GM18520 (cell line): ENCODE measurements around the gene CDC7.
"Not testable (repeated sequence)": the region's sequence is repeated elsewhere in the genome, so short reads cannot be mapped to it uniquely, and the experiment has no call there.

Source experiments
- ATAC-seq: cut with Tn5 transposase; IDR thresholded peaks from one replicate; pipeline ENCODE4 v1.9.1; 2021; ENCODE audit not compliant: unreplicated experiment

CDC7 gene

GRCh38 chr1:91500756-91501522, at the start of gene CDC7:
Gene CDC7, plus strand, starts transcription at chr1:91500851. Its CDS starts 866 bp downstream, at chr1:91501717.
- ATAC-seq = peak; percentile 70

- no peak for ATAC-seq
These were observed 46.5 kb upstream of the CDC7 start for GRCh38 chr1:91454136-91454535.

- no peak for ATAC-seq
These were observed 45.3 kb upstream of the CDC7 start for GRCh38 chr1:91455334-91455733.

DNA sequence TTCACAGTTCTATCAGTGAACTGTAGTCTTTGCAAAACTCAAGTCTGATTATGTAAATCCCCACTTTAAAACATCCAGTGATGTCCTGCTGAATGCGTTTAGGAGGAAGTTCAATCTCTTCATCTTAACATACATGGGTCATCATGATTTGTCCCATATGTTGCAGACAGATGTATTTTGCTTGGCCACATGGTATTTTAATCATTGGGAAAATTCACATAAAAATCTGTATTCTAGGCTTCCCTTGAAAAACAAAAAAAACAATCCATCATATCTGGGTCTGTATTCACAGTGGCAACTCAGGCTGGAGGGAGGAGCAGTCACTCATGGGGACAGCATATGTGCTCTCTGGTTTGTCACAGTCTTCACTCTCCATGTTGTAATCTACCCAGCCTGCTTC, 44.8 kb upstream of the CDC7 start:
- no peak for ATAC-seq

GRCh38 chr1:91465350-91465749, 35.3 kb upstream of the CDC7 start:
- ATAC-seq = not testable (repeated sequence)

DNA sequence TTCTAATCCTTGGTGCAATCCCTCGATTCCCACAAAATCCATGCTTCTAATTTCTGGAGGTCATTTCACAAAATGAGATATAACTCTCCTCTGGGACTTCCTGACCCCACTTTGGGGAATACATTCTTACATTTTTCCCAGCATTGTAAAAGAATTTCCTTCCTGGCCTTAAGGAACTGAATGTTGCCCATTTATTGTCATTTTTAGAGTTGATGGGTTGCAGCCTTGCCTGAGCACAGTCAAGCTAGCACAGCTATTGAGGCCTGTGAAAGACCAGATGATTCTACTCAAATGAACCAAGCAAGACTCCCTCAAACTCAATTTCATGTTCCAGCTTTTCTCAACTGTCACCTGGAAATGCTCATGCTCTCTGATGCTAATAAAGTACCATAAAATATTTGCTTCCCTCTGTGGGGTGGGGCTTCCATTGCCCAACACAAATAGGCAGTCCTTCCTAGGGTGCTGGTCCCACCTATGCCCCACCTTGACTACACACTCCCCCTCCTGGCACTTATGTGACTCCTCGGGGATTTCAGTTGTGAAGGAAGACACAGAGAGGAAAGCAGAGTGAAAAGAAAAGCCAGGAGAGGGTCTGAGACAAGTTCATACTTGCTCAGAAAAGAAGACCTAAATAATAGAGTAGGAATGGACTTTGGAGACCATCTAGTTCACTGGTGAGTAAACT, 24.0 kb upstream of the CDC7 start:
- ATAC-seq = no peak

DNA sequence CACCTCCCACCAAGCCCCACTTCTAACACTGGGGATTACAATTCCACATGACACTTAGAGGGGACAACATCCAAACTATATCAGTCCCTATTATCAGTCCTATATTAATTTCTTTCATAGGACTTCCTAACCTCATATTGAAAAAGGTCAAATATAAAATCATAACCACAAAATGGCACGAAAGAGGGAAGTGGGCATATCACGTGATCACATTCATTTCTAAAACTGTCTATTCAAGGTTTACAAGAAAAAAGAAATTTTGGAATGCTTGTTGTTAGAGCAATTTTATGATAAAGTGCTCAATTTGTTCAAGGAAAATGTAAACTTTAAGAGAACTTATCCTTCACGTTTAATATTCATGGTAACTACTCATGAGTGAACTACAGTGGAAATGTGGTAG, 13.2 kb upstream of the CDC7 start:
- no peak for ATAC-seq

DNA sequence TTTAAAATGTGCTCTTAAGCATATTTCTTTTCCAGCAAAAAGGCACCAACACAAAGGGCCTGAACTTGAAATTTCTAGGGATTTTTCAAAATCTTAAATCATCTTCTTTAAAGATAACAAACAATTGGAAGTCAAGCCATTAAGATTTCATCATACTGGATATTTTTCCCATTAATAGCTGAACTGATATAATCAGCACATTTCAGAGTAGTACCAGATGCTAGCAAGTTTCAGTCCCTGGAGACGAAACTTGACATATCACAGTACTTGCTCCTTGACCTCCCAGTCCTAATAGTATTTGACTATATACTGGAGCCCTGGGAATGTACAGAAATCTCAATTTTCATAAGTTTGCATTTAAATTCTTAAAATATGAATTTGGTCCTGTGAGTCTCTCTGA, 10.2 kb upstream of the CDC7 start:
- no peak for ATAC-seq

DNA sequence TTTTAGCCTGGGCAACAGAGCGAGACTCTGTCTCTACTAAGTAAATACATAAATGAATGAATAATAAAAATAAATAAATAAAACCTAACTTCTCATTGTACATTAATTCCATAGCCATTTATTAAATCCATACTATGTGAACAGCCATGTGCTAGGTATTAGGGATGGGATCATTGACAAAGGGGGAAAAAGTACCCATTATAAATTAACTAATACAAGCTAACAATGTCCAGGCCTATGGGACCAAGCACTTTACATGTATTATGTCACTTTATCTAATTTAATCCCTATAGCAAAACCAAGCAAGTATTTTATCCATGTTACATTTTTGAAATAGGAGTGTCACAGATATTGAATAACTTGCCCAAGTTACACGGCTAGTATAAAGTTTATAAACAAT, 2.6 kb upstream of the CDC7 start:
- no peak for ATAC-seq

- ATAC-seq = no peak
These were observed 2.0 kb upstream of the CDC7 start for GRCh38 chr1:91498498-91499245.

GRCh38 chr1:91499346-91499745, 1.3 kb upstream of the CDC7 start:
- ATAC-seq = no peak

DNA sequence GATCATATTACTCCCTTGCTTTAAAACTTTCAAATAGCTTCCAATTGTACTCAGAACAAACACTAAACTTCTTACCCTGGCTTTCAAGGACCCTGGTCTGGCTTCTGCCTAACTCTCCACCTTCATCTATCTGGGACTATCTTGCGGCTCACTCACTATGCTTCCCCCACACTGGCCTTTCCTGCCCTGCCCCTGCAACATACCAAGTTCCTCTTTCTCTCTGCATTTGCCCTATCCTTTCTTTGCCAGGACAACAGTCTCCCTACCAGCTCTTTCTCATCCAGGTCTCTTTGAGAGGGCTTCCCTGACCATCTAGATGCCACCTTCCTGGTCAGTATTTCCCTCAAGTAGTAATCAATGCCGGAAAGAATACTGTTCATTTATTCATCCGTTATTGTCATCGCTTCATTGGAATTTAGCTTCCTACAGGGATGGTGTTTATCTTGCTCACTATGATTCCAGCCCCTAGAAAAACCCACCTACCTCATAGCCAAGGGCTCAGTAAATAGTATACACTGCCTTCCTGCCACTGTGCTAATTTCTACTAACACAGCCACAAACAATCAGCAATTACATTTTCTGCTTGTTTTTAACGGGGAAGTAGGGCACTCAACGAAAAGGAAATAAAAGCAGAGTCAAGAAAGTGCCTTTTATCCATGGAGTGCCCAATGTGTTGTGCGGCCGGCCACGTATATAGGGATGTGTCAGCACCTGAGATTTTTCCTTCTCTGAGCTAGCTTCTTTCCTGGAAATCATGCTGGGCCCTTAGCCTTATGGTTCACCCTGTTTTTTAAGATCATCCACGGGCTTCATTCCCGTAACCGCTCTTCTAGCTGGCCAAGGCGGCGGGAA, 521 bp upstream of the CDC7 start:
- ATAC-seq = peak; percentile 2

- no peak for ATAC-seq
These were observed 836 bp downstream of the CDC7 start for GRCh38 chr1:91501523-91501851.

DNA sequence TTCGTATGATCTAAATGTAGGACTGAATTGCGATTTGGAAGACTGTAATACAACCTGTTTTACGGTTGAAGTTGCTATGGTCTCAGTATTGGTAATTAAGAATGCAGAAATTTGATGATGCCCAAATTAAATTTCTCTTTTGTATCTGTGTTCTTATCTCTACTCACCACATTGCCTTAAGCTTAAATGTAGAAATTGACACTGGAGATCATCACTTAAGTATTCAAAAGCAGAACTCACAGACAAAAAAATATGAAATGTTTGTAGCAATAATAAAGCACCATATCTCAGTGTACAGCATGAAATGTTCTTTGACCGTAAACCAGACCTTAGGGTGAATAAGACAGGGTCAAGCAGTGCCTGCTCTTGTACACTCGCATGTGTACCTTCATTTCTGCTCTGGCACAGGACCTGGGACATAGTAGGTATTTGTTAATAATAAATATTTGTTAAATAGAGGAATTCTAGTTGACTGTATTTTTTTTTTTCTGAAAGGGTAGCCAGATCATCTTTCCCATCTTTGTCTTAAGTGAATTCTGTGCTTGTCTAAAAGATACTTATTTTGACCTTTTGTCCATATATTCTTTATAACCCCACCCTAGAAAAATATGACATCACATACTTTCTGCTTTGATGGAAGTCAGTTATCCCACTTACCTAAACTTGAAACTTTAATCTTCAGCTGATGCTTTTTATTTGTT, 1.5 kb downstream of the CDC7 start:
- no peak for ATAC-seq

DNA sequence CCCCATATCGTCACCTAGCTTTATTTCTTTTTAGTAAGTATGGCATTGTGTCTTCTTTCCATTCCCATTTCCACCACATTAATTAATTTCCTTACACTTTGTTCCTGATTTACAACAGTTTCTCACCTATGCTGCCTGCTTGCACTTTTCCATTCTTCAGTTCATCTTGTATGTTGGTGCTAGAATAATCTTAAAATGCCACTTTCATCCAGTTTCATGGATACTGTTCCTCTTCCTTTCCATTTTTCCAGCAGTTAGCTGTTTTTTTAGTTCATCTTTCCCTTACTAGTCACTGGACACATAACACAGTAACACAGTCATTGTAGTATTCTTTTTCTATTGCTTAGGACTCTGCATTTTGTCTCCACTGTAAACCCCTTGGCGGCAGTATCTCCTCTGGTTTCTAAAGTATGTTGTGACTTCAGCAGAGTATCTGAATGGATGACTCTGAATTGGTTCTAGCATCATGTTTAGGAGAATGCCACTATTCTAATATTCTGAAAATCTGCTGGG, 2.1 kb downstream of the CDC7 start:
- no peak for ATAC-seq

DNA sequence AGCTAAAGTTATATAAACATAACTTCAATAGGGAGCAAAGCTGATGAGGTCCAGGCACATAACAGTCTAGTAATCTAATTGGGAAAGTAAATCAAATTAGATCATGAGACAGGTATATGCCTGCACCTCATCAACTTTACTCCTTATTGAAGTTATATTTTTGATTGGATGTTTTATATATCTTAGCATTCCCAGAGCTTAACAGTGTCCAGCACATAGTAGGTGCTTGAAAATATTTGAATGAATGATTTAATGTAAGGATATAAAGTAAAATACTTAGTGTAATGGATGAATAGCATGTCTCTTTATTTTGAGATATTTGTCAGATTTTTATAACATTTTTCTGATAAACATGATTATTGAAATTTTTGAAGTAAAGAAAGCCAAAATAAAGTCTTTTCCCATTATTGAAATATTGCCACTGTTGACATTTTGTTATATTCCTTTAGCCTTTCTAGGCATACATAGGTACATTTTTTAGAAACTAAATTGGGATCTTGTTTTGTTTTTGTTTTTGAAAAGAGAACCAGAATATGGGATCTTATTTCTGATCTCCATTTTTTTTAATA, 2.8 kb downstream of the CDC7 start:
- no peak for ATAC-seq

DNA sequence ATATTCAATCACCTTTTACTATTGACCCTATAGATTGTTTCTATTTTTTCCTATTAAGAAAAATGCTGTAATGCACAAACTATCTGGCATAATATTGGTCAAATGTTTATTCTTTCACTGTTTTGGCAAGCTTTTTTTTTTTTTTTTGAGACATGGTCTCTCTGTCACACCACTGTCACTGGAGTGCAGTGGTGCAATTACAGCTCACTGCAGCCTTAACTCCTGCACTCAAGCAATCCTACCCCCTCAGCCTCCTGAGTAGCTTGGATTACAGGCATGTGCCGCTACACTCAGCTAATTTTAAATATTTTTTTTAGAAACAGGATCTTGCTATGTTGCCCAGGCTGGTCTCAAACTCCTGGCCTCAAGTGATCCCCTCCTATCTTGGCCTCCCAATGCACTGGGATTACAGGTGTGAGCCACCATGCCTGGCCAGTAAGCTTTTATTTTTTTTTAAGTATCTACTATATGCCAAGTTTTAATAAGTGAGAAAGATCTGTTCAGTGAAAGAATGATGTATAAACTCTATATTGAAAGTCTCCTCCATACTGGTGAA, 3.4 kb downstream of the CDC7 start:
- no peak for ATAC-seq

GRCh38 chr1:91505086-91505485, 4.4 kb downstream of the CDC7 start:
- ATAC-seq = no peak

DNA sequence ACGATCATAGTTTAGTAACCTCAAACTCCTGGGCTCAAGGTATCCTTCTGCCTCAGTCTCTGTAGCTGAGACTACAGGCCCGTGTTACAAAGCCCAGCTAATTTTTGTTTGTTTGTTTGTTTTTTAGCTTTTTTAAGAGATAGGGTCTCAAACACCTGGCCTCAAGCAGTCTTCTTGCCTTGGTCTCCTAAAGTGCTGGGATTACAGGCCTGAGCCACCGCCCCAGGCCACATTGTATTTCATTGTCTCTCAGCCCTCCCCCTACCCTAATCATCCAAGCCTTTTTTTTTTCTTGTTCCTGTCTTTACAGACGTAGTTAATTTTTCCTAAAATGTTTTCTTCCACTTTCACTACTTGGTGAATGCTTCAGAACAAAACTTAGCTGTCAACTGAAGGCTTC, 5.4 kb downstream of the CDC7 start:
- ATAC-seq = no peak

GRCh38 chr1:91507328-91507727, 6.7 kb downstream of the CDC7 start:
- no peak for ATAC-seq
